Measurements from ENCODE around the gene FAM171A2.
A peak's percentile ranks its signal among the peaks of the same experiment; 100 is the strongest.
"Not testable (repeated sequence)": the region's sequence is repeated elsewhere in the genome, so short reads cannot be mapped to it uniquely, and the experiment has no call there.

FAM171A2 gene

DNA sequence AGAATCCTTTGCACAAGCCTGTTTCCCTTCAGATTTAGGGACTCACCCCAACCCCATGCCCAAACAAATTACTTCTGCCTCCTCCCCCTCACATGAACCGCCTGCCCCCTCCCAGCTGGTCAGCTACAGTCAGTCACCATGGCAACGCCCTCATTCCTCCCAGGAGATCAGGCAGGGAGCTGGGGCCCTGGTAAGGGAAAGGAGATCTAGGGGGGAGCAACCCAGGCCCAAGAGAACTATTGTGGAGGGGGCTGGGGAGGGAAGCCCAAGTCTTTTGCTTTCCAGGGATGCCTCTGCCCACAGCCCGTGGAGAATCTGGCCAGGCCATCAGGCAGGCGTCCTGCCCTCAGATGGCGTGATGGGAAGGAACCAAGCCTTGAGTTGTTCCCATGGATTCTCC is 2.8 kb downstream of the FAM171A2 start:
- DNase-seq (ENCODE audit: low spot score): peak; percentile 39

- DNase-seq (ENCODE audit: low spot score): no peak
Observed at GRCh38 chr17:44360144-44360533, 3.5 kb downstream of the FAM171A2 start.

DNA sequence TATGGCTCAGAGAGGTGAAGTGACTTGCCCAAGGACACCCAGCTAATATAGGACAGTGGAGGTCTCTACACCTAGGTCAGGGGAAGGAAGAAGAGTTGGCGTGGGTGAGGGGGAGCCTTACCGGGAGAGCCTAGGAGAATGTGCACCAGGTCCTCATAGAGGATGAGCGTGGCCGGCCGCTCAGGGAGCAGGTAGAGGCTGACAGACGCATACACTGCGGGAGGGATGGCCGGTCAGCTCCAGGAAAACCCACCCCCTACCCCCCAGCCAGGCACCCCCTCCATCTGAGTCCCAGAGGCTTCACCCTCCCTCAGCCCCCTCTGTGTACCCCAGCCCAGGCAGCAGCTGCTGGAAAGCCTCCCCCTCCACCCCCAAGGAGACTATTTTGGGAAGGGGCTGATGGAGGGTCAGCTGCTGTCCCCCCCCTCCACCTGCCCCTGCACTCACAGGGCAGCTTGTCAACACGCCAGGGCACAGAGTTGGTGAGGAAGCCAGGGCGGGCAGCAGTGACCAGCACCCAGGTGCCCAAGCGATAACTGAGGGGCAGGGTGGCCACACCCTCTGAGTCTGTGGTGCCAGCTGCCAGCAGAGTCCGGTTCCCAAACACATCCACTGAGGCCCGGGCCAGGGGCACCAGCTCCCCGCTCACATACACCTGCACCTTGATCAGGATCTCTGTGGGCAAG is 4.1 kb downstream of the FAM171A2 start:
- peak; percentile 27 for DNase-seq (ENCODE audit: low spot score)

DNA sequence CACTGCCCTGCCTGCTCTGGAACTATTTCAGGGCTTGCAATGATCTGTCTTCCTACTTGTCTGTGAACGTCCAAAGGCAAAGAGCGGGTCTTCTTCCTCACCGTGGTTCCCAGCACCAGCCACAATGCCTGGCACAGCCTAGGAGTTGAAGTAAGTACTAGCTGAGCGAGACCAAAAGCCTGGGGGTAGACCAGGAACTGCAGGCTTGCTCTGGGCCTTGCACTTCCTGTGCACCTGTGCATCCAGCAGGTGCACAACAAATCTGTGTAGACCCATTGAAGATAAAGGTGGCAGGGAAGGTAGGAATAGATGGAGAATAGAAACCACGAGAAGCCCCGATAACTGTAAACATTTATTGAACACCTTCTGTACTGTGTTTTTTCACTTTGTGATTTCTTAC is 4.6 kb downstream of the FAM171A2 start:
- peak; percentile 24 for DNase-seq (ENCODE audit: low spot score)

DNA sequence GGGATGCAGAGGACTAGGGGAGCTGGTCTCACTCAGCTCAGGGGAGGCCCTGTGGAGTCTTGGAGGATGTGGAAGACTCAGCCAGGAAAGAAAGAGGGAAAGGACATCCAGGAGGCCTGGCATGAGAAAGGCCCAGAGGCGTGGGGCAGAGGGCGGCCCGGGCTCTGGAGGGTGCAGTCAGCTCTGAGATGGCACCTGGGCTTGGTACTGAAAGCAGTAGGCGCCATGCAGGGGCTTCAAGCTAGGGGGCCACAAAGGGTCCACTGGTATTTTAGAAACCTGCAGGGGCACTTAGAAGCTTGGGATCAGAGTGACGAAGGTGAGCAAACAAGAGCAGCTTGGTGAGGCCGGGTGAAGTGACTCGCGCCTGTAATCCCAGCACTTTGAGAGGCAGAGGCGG is 5.6 kb downstream of the FAM171A2 start:
- peak; percentile 31 for DNase-seq (ENCODE audit: low spot score)

- DNase-seq (ENCODE audit: low spot score): peak; percentile 52
Observed at GRCh38 chr17:44356241-44356640, 7.4 kb downstream of the FAM171A2 start.

GRCh38 chr17:44355642-44356099 is 8.0 kb downstream of the FAM171A2 start:
- peak; percentile 27 for DNase-seq (ENCODE audit: low spot score)

- peak; percentile 48 for DNase-seq (ENCODE audit: low spot score)
Observed at GRCh38 chr17:44354582-44355561, 8.8 kb downstream of the FAM171A2 start.

DNA sequence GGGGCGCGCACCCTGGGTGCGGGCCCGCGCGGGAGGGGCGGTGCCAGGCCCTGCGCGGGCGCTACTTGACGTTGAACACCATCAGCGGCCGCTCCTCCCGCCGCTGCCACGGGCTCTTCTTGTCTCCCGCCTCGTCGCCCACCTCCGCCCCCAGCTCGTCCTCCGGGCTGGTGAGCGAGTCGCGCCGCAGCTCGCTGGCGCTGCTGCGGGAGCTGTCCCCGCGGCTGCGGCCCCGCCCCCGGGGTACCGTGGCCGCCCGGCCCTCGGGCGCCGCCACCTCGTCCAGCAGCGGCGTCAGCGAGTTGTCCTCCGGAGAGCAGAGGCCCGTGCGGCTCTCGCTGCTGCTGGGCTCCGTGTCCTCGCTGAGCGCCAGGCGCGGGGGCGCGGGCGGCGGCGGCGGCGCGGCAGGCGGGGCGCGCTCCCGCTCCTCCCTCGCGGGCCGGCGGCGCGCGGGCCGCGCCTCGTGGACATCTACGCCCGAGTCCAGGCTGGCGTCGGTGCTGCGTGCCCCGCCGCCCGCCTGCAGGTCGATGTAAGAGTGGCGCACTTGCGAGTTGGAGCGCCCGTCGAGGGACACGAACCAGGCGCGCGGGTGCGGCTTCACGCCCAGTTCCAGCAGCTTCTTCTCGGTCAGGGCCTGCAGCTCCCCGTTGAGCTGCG is 9.9 kb downstream of the FAM171A2 start:
- peak; percentile 48 for DNase-seq (ENCODE audit: low spot score)

DNA sequence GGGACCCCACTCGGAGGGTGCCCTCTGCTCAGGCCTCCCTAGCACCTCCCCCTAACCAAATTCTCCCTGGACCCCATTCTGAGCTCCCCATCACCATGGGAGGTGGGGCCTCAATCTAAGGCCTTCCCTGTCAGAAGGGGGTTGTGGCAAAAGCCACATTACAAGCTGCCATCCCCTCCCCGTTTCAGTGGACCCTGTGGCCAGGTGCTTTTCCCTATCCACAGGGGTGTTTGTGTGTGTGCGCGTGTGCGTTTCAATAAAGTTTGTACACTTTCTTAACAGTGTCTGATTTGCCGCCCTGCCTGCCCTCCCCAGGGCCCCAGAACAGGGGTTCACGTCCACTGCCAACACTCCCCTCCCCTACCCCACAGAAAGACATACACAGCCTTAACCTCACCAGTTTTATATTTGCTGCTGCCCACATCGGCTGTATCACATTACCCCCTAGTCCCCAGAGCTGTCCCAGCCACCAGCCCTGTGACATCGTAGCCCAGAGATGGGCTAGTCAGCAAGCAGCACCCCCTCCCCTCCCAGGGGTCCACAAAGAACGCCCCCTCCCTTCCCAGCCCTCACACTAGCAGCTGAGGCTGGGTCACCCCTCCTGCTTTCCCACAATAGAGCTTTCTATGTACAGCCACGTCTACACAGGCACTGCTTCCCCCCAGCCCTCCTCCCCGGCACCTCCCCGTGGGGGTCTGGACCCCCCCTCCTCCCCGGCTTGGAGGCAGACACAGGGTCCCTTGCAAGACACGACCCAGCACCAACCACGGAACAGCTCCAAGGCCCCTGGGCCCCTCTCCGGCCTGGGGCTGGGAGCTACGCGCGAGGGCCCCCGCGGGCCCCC is 10.6 kb downstream of the FAM171A2 start:
- peak; percentile 26 for DNase-seq (ENCODE audit: low spot score)

- peak; percentile 39 for DNase-seq (ENCODE audit: low spot score)
Observed at GRCh38 chr17:44351961-44352827, 11.5 kb downstream of the FAM171A2 start.

GRCh38 chr17:44351464-44351863 is 12.2 kb downstream of the FAM171A2 start:
- no peak for DNase-seq (ENCODE audit: low spot score)

DNA sequence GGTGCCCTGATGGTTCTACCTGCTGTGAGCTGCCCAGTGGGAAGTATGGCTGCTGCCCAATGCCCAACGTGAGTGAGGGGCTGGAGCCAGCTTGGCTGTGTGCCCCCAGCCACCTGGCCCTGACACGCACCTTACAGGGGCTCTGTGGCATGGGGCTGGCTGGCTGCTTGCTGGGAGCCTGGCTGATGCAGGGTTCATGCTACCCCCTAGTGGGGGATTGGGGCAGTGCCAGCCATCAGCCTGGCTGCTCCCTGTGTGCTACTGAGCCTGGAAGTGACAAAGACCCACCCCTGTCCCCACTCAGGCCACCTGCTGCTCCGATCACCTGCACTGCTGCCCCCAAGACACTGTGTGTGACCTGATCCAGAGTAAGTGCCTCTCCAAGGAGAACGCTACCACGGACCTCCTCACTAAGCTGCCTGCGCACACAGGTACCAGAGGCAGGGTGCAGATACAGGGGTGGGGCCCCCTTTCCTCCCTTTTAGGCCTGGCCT is 12.9 kb downstream of the FAM171A2 start:
- DNase-seq (ENCODE audit: low spot score): peak; percentile 96

DNA sequence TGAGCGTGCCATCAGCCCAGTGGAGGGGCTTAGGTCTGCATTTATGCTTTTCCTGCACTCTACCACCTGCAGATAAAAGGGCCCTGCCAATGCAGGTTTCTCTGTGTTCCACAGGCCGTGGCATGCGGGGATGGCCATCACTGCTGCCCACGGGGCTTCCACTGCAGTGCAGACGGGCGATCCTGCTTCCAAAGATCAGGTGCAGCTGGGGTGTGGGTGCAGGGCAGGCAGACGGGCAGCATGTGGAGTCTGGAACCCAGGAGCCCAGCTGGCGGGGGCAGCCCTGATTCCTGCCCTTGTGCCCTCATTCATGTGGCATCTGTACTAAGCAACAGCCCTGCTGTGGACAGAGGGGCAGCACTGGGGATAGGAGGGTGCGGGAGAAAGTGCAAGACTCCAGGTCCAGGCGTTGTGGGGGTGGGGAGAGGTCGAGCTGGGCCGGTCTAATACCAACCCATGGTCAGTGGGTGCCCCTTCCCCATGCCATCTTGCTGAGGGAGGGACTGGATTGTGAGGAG is 14.0 kb downstream of the FAM171A2 start:
- peak; percentile 34 for DNase-seq (ENCODE audit: low spot score)

DNA sequence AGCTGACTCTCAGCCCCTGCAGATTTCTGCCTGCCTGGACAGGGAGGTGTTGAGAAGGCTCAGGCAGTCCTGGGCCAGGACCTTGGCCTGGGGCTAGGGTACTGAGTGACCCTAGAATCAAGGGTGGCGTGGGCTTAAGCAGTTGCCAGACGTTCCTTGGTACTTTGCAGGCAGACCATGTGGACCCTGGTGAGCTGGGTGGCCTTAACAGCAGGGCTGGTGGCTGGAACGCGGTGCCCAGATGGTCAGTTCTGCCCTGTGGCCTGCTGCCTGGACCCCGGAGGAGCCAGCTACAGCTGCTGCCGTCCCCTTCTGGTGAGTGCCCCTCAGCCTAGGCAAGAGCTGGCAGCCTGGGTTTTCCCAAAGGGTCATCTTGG is 14.7 kb downstream of the FAM171A2 start:
- DNase-seq (ENCODE audit: low spot score): peak; percentile 15

DNA sequence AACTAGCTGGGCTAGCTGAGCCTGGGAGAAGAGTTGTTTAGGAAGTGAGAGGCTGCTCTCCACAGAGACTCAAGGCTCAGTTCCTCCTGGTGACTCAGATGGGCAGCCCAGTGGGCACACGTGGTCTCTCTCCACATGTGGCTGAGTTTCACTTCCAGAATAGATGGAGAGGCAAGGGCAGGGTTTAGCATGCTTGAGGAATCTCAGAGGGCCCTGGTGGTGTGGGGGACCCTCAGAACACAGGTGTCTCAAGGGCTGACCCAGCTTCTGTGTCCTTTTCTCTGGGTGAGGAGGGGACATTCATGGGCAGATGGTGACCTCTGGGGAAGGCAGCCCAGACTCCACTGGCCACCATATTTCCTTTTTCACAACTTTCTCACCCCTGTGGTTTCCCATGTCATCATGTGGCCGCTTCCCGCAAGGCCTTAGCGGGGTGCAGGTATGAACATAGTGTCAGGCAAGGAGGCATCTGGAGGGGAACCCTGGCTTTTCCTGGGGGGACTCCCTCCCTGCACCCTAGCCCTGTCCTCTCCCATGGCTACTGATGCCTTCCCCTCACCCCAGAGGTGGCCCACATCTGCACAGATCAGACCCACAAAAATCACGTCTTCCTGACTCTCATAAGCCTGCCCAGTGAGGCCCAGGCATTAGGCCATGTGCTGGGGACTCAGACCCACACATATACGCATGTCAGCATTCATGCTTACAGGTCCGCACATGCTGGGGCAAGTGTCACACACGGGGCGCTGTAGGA is 15.2 kb downstream of the FAM171A2 start:
- peak; percentile 17 for DNase-seq (ENCODE audit: low spot score)

GRCh38 chr17:44347206-44348055 is 16.2 kb downstream of the FAM171A2 start:
- not testable (repeated sequence) for DNase-seq (ENCODE audit: low spot score)

GRCh38 chr17:44346064-44346844 is 17.4 kb downstream of the FAM171A2 start:
- DNase-seq (ENCODE audit: low spot score): no peak

Data from D341Med (cell line).